Muscle layer of duodenum (tissue), 2 donors: ENCODE results near the gene CAVIN2.

Source experiments
- H3K27ac ChIP-seq: one replicate; pipeline ENCODE4 v1.7.0; 2013; ENCODE audit warnings: mild to moderate bottlenecking, low read length
- H3K27me3 ChIP-seq: one replicate; pipeline ENCODE4 v1.7.0; 2013; ENCODE audit warnings: low read depth, mild to moderate bottlenecking, control low read depth, low read length
- H3K36me3 ChIP-seq, 2 donors: one replicate each; pipeline ENCODE4 v1.7.0; 2013; ENCODE audit warnings: low read length in 2 of 2, control low read depth in 1 of 2, mild to moderate bottlenecking in 1 of 2; ENCODE audit not compliant: insufficient read depth in 2 of 2, control insufficient read depth in 1 of 2
- H3K4me1 ChIP-seq, 2 donors: one replicate each; pipeline ENCODE4 v1.7.0; 2013; ENCODE audit warnings: low read length in 2 of 2, mild to moderate bottlenecking in 2 of 2, control low read depth in 1 of 2, moderate library complexity in 1 of 2; ENCODE audit not compliant: insufficient read depth in 2 of 2, control insufficient read depth in 1 of 2
- H3K4me3 ChIP-seq, 2 donors: one replicate each; pipeline ENCODE4 v1.7.0; 2013; ENCODE audit warnings: low read length in 2 of 2, low read depth in 1 of 2, mild to moderate bottlenecking in 1 of 2
- H3K9me3 ChIP-seq, 2 donors: one replicate each; pipeline ENCODE4 v1.7.0; 2013; ENCODE audit warnings: low read length in 2 of 2, control low read depth in 1 of 2, mild to moderate bottlenecking in 1 of 2; ENCODE audit not compliant: control insufficient read depth in 1 of 2
- donor health status: healthy.

CAVIN2 gene

GRCh38 chr2:191846515-191847476, at the start of gene CAVIN2:
CAVIN2 (minus strand) TSS chr2:191847088; CDS start chr2:191846925, 163 bp downstream.
- H3K27ac ChIP-seq, result peak within 1 kb of the TSS; percentile 72
- no peaks in the 10 kb centered on the region for H3K9me3 ChIP-seq
- H3K36me3 ChIP-seq, result no peaks in the 10 kb centered on the region
- H3K4me3 ChIP-seq, result peak within 1 kb of the TSS; percentile 68 to 72
- no peaks in the 10 kb centered on the region for H3K27me3 ChIP-seq
- peaks cover 0 to 24% of the 10 kb centered on the region in 2 donors for H3K4me1 ChIP-seq

GRCh38 chr2:191895743-191896142, 48.9 kb upstream of the CAVIN2 start:
- no peaks in the 10 kb centered on the region for H3K9me3 ChIP-seq
- H3K4me3 ChIP-seq, result no peak overlapping the region
- no peaks in the 10 kb centered on the region for H3K36me3 ChIP-seq
- no peaks in the 10 kb centered on the region for H3K27me3 ChIP-seq
- no peaks in the 10 kb centered on the region for H3K4me1 ChIP-seq
- no peak overlapping the region for H3K27ac ChIP-seq

GRCh38 chr2:191895195-191895594, 48.3 kb upstream of the CAVIN2 start:
- no peaks in the 10 kb centered on the region for H3K4me1 ChIP-seq
- H3K27ac ChIP-seq, result no peak overlapping the region
- H3K36me3 ChIP-seq, result no peaks in the 10 kb centered on the region

GRCh38 chr2:191894681-191895147, 47.8 kb upstream of the CAVIN2 start:
- Histone ChIP-seq H3K36me3 (no peaks in the 10 kb centered on the region), H3K4me3 (no peak overlapping the region), H3K4me1 (no peaks in the 10 kb centered on the region), H3K9me3 (no peaks in the 10 kb centered on the region), H3K27me3 (no peaks in the 10 kb centered on the region), H3K27ac (no peak overlapping the region)

More at GRCh38 chr2:191895195-191895594, 48.3 kb upstream of the CAVIN2 start:
- Histone ChIP-seq H3K27me3 (no peaks in the 10 kb centered on the region), H3K4me3 (no peak overlapping the region), H3K9me3 (no peaks in the 10 kb centered on the region)

- no peak overlapping the region for H3K27ac ChIP-seq
- no peaks in the 10 kb centered on the region for H3K27me3 ChIP-seq
- H3K9me3 ChIP-seq, result no peaks in the 10 kb centered on the region
- H3K4me1 ChIP-seq, result no peaks in the 10 kb centered on the region
- no peak overlapping the region for H3K4me3 ChIP-seq
- no peaks in the 10 kb centered on the region for H3K36me3 ChIP-seq
These were observed 45.5 kb upstream of the CAVIN2 start for GRCh38 chr2:191892391-191892790.

GRCh38 chr2:191891656-191892055, 44.8 kb upstream of the CAVIN2 start:
- no peak overlapping the region for H3K4me3 ChIP-seq
- no peaks in the 10 kb centered on the region for H3K9me3 ChIP-seq
- no peaks in the 10 kb centered on the region for H3K4me1 ChIP-seq
- H3K27me3 ChIP-seq, result no peaks in the 10 kb centered on the region
- H3K36me3 ChIP-seq, result no peaks in the 10 kb centered on the region
- H3K27ac ChIP-seq, result no peak overlapping the region

GRCh38 chr2:191889931-191890330, 43.0 kb upstream of the CAVIN2 start:
- Histone ChIP-seq H3K36me3 (no peaks in the 10 kb centered on the region), H3K9me3 (no peaks in the 10 kb centered on the region), H3K27ac (no peak overlapping the region), H3K4me3 (no peak overlapping the region), H3K27me3 (no peaks in the 10 kb centered on the region), H3K4me1 (peaks cover 0 to 4% of the 10 kb centered on the region in 2 donors)

GRCh38 chr2:191888400-191889166, 41.7 kb upstream of the CAVIN2 start:
- H3K27me3 ChIP-seq, result no peaks in the 10 kb centered on the region
- H3K36me3 ChIP-seq, result no peaks in the 10 kb centered on the region
- no peak overlapping the region for H3K27ac ChIP-seq
- no peaks in the 10 kb centered on the region for H3K9me3 ChIP-seq
- H3K4me1 ChIP-seq, result peaks cover 0 to 4% of the 10 kb centered on the region in 2 donors
- no peak overlapping the region for H3K4me3 ChIP-seq

- H3K9me3 ChIP-seq, result no peaks in the 10 kb centered on the region
- H3K27me3 ChIP-seq, result no peaks in the 10 kb centered on the region
- no peaks in the 10 kb centered on the region for H3K36me3 ChIP-seq
- H3K4me3 ChIP-seq, result no peak overlapping the region
- no peak overlapping the region for H3K27ac ChIP-seq
- peaks cover 0 to 4% of the 10 kb centered on the region in 2 donors for H3K4me1 ChIP-seq
These were observed 38.8 kb upstream of the CAVIN2 start for GRCh38 chr2:191885650-191886049.

- Histone ChIP-seq H3K27ac (no peak overlapping the region), H3K27me3 (no peaks in the 10 kb centered on the region), H3K36me3 (no peaks in the 10 kb centered on the region), H3K4me1 (peaks cover 0 to 4% of the 10 kb centered on the region in 2 donors), H3K4me3 (no peak overlapping the region), H3K9me3 (no peaks in the 10 kb centered on the region)
These were observed 38.2 kb upstream of the CAVIN2 start for GRCh38 chr2:191885098-191885497.
